Lung (tissue), 12 donors: ENCODE results near the gene NR2E1. TPM values are rescaled to one million over a fixed set of nuclear protein-coding genes. Genes with fewer than 3 reads are reported as not detected.

Source experiments
- ATAC-seq: fragments of 200-7000 bp; cut with Tn5 transposase; one replicate; pipeline ENCODE4 v1.9.1; 2020; ENCODE audit warnings: moderate number of reproducible peaks; ENCODE audit not compliant: insufficient read depth, low FRiP score
- DNase-seq, 3 donors: peaks; one replicate each; pipeline ENCODE4 v3.0.0-alpha.2; 2013 to 2017
- H3K27ac ChIP-seq, 2 donors: one replicate each; pipeline ENCODE4 v1.5.1; 2013; ENCODE audit warnings: mild to moderate bottlenecking in 2 of 2, moderate library complexity in 2 of 2, control low read depth in 1 of 2, inconsistent platforms in 1 of 2, low read depth in 1 of 2, low read length in 1 of 2
- H3K27me3 ChIP-seq, 3 donors: one replicate each; pipeline ENCODE4 v1.5.1; 2013; ENCODE audit warnings: low read length in 2 of 3; ENCODE audit not compliant: control insufficient read depth in 3 of 3, insufficient read depth in 3 of 3
- H3K36me3 ChIP-seq, 4 donors: one replicate each; pipeline ENCODE4 v1.5.1; 2013; ENCODE audit warnings: low read length in 4 of 4, mild to moderate bottlenecking in 1 of 4, moderate library complexity in 1 of 4; ENCODE audit not compliant: control insufficient read depth in 4 of 4, insufficient read depth in 4 of 4
- H3K4me1 ChIP-seq, 5 donors: one replicate each; pipeline ENCODE4 v1.5.1; 2013; ENCODE audit warnings: low read length in 5 of 5, mild to moderate bottlenecking in 2 of 5, moderate library complexity in 1 of 5; ENCODE audit not compliant: control insufficient read depth in 5 of 5, insufficient read depth in 5 of 5
- H3K4me3 ChIP-seq: one replicate; pipeline ENCODE4 v1.5.1; 2013; ENCODE audit warnings: mild to moderate bottlenecking, control low read depth, moderate library complexity
- H3K9ac ChIP-seq, 2 donors: one replicate each; pipeline ENCODE4 v1.5.1; 2013; ENCODE audit warnings: low read length in 2 of 2, control low read depth in 1 of 2; ENCODE audit not compliant: insufficient read depth in 1 of 2
- H3K9me3 ChIP-seq, 4 donors: one replicate each; pipeline ENCODE4 v1.5.1; 2013; ENCODE audit warnings: low read length in 3 of 4, mild to moderate bottlenecking in 1 of 4, moderate library complexity in 1 of 4; ENCODE audit not compliant: control insufficient read depth in 4 of 4, insufficient read depth in 3 of 4
- WGBS, 2 donors: extraction: QIAGEN DNeasy Blood & Tissue Kit; methylation state at CpG; one replicate each; pipeline ENCODE4 v1.1.7; 2013; 5-methylcytosine and 5-hydroxymethylcytosine counted together
- polyA plus RNA-seq, 2 donors: library from polyadenylated mRNA; stranded (reverse); fragments of 200-250 nt; gene quantifications; one replicate each; pipeline ENCODE4 v1.2.1, GENCODE V29; 2013
- total RNA-seq, 2 donors: library from RNA; depleted of rRNA in 1 of 2; stranded (reverse); fragments of >200 nt in 1 of 2; gene quantifications; one replicate each; pipeline ENCODE4 v1.2.1, GENCODE V29; 2014 to 2021
- TF ChIP-seq, protein P1 (sequence below): IDR thresholded peaks from 2 replicates; pipeline ENCODE4 v1.5.1; 2012; ENCODE audit warnings: mild to moderate bottlenecking; ENCODE audit errors: control extremely low read depth, extremely low read depth
- donor health status: control.
- donor health status: control.
- donor health status: Bipolar disorder and iron deficiency.
- donor health status: healthy.
- donor health status: DM: yes; HTN: yes; CAD: no.

Gene NR2E1
- total and polyA plus RNA-seq, 4 donors: 0.01 TPM; not detected in 3

GRCh38 chr6:108159981-108160380 lies 5.8 kb upstream of the NR2E1 start:
- TF ChIP-seq, protein P1, sequence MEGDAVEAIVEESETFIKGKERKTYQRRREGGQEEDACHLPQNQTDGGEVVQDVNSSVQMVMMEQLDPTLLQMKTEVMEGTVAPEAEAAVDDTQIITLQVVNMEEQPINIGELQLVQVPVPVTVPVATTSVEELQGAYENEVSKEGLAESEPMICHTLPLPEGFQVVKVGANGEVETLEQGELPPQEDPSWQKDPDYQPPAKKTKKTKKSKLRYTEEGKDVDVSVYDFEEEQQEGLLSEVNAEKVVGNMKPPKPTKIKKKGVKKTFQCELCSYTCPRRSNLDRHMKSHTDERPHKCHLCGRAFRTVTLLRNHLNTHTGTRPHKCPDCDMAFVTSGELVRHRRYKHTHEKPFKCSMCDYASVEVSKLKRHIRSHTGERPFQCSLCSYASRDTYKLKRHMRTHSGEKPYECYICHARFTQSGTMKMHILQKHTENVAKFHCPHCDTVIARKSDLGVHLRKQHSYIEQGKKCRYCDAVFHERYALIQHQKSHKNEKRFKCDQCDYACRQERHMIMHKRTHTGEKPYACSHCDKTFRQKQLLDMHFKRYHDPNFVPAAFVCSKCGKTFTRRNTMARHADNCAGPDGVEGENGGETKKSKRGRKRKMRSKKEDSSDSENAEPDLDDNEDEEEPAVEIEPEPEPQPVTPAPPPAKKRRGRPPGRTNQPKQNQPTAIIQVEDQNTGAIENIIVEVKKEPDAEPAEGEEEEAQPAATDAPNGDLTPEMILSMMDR: no peak
- Histone ChIP-seq H3K9ac (no peak overlapping the region), H3K27ac (no peak overlapping the region), H3K36me3 (no peaks in the 10 kb centered on the region), H3K9me3 (peaks cover 0 to 14% (median 0%) of the 10 kb centered on the region in 4 donors), H3K27me3 (peaks cover 6 to 98% (median 98%) of the 10 kb centered on the region in 3 donors), H3K4me1 (peaks cover 0 to 17% (median 0%) of the 10 kb centered on the region in 5 donors), H3K4me3 (no peak overlapping the region)
- DNase-seq: no peak
- no peak for ATAC-seq
- WGBS, 2 donors: 9 to 28% methylated on average over 5 of the region's 5 CpGs

DNA sequence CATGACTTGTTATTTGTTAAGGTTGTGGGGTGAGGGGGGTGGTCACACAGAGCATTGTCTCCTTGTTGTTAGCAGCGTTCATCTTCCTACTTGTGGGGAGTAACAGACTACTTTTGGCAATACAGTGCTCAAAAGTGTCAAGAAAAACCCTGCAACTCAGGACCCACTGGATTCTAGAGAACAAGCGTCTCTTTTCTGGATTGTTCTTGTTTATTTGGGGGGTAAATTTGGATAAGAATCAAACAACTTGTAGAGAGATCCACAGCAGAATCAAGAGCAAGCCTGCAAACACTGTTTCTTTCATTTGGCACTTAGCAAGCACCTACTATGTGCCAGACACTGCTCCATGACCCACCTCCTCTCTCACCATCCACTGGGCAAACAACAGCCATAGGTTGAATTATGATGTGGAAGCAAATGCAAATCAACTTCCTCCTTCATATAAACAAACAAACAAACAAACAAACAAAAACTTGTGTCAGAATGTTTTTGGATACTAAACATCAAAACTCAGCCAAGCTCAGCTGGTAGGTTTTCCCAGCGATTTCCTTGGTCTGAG lies 4.0 kb upstream of the NR2E1 start:
- WGBS, 2 donors: 9 to 12% methylated on average over 3 of the region's 3 CpGs

DNA sequence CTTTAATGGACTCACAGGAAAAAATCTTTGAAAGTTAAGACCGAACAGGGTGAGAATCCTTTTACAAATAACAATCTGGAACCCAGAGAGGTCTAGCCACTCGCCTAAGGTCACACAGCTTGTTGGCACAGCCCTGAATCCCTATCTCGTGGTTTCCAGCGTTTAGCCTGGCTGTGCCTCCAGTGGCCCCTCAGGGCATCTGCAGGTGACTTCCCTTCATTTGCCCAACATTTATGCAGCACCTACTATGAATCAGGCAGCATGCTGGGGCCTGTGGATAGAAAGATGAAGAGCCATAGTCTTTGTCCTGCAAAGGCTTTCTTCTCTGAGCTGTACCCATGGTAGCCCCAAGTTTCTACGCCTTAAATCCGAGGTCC lies 2.6 kb upstream of the NR2E1 start:
- peaks cover 11 to 99% (median 96%) of the 10 kb centered on the region in 3 donors for H3K27me3 ChIP-seq
- no peak for ATAC-seq
- no peak overlapping the region for H3K27ac ChIP-seq
- no peak overlapping the region for H3K9ac ChIP-seq
- no peaks in the 10 kb centered on the region for H3K36me3 ChIP-seq
- 2 to 6% methylated on average over 6 of the region's 6 CpGs for WGBS, 2 donors
- no peak overlapping the region for H3K4me3 ChIP-seq
- TF ChIP-seq, protein P1: no peak
- peaks cover 0 to 35% (median 7%) of the 10 kb centered on the region in 5 donors for H3K4me1 ChIP-seq
- DNase-seq: no peak
- peaks cover 0 to 5% (median 0%) of the 10 kb centered on the region in 4 donors for H3K9me3 ChIP-seq

More for the DNA sequence above, 4.0 kb upstream of the NR2E1 start:
- peaks cover 11 to 96% (median 96%) of the 10 kb centered on the region in 3 donors for H3K27me3 ChIP-seq
- H3K4me1 ChIP-seq: peaks cover 0 to 27% (median 4%) of the 10 kb centered on the region in 5 donors
- ATAC-seq (no peak), DNase-seq (no peak)
- H3K27ac ChIP-seq: no peak overlapping the region
- no peaks in the 10 kb centered on the region for H3K36me3 ChIP-seq
- no peak overlapping the region for H3K4me3 ChIP-seq
- no peak overlapping the region for H3K9ac ChIP-seq
- H3K9me3 ChIP-seq: peaks cover 0 to 14% (median 0%) of the 10 kb centered on the region in 4 donors
- TF ChIP-seq, protein P1: no peak
